Gastrocnemius medialis (tissue), 4 donors: Measurements from ENCODE around the gene CALHM2. TPM values are rescaled to one million over a fixed set of nuclear protein-coding genes. Genes with fewer than 3 reads are reported as not detected.

Source experiments
- ATAC-seq, 2 donors: fragments of 150-250 bp; one replicate each; pipeline ENCODE4 v1.9.1; 2016
- DNase-seq, 2 donors: peaks; one replicate each; pipeline ENCODE4 v3.0.0-alpha.2; 2019
- H3K27ac ChIP-seq, 4 donors: fragments of 200-600 bp; sonication (generic); 1 replicate in 1 of 4; 2 replicates in 3 of 4; pipeline ENCODE4 v1.5.1; 2016 to 2018; ENCODE audit warnings: mild to moderate bottlenecking in 2 of 4, moderate library complexity in 1 of 4
- H3K27me3 ChIP-seq, 3 donors: fragments of 200-600 bp; sonication (generic) in 2 of 3; 1 replicate in 1 of 3; 2 replicates in 2 of 3; pipeline versions ENCODE4 v1.5.1 to v1.6.0; 2016 to 2019; ENCODE audit warnings: mild to moderate bottlenecking in 1 of 3, moderate library complexity in 1 of 3
- H3K36me3 ChIP-seq, 2 donors: fragments of 200-600 bp; sonication (generic) in 1 of 2; one replicate each; pipeline ENCODE4 v1.5.1; 2017 to 2018
- H3K4me1 ChIP-seq, 2 donors: fragments of 200-600 bp; sonication (generic) in 1 of 2; one replicate each; pipeline ENCODE4 v1.5.1; 2016 to 2017; ENCODE audit warnings: mild to moderate bottlenecking in 2 of 2
- H3K4me3 ChIP-seq, 4 donors: fragments of 200-600 bp; sonication (generic) in 3 of 4; 1 replicate in 1 of 4; 2 replicates in 3 of 4; pipeline ENCODE4 v1.5.1; 2016 to 2019; ENCODE audit warnings: mild to moderate bottlenecking in 2 of 4
- H3K9me3 ChIP-seq, 3 donors: fragments of 200-600 bp; sonication (generic) in 2 of 3; 1 replicate in 1 of 3; 2 replicates in 2 of 3; pipeline ENCODE4 v1.5.1; 2016 to 2019
- POLR2A ChIP-seq, 2 donors: fragments of 450-650 bp; IDR thresholded peaks; one replicate each; pipeline ENCODE4 v1.6.1; 2017; ENCODE audit warnings: antibody characterized with exemption in 2 of 2, mild to moderate bottlenecking in 2 of 2, moderate library complexity in 2 of 2
- in situ Hi-C, 4 donors: fragments of 200-750 bp; cut with MboI; loops; one replicate each; pipeline versions ENCODE4 v1.15.0 to v1.8.0; 2017; ENCODE audit warnings: low sequenced_read_pairs in 4 of 4
- intact Hi-C: fragments of 100-400 bp; cut with DNase I; formaldehyde crosslinking; loops from one replicate; pipeline ENCODE4 v1.15.1; 2023; ENCODE audit warnings: low total_unique reads
- total RNA-seq, 4 donors: library from RNA; depleted of rRNA; stranded (reverse); fragments of >200 nt; gene quantifications; one replicate each; pipeline versions ENCODE4 v1.1.0 to v1.2.3, GENCODE V29; 2016
- TF ChIP-seq, protein P1 (sequence below), 5 experiments: fragments of 450-650 bp in 3 of 5; fragments of 200-600 bp in 2 of 5; sonication (generic) in 2 of 5; IDR thresholded peaks in 4 of 5; conservative IDR thresholded peaks in 1 of 5; 1 replicate in 4 of 5; 2 replicates in 1 of 5; pipeline ENCODE4 v1.5.1; 2016 to 2019; ENCODE audit warnings: antibody characterized with exemption in 5 of 5, mild to moderate bottlenecking in 3 of 5, moderate library complexity in 3 of 5

Gene CALHM2
- total RNA-seq, 4 donors from 2014 or later: 8.9 to 19.8 (median 16.9) TPM

GRCh38 chr10:103493362-103493915 lies 41.3 kb upstream of the CALHM2 start, which contains the start of gene NEURL1:
NEURL1 (plus strand) TSS chr10:103493705; CDS start chr10:103494388, 683 bp downstream.
- H3K9me3 ChIP-seq: no peaks in the 10 kb centered on the region
- H3K4me3 ChIP-seq: peak within 1 kb of the TSS; percentile 42 to 61 (median 51)
- no peak within 1 kb of the TSS for H3K27ac ChIP-seq
- H3K36me3 ChIP-seq: no peaks in the 10 kb centered on the region
- peaks cover 13 to 15% (median 13%) of the 10 kb centered on the region in 3 donors for H3K27me3 ChIP-seq
- no peak for TF ChIP-seq POLR2A (IDR thresholded peaks at IDR 0.05)
- TF ChIP-seq, protein P1, sequence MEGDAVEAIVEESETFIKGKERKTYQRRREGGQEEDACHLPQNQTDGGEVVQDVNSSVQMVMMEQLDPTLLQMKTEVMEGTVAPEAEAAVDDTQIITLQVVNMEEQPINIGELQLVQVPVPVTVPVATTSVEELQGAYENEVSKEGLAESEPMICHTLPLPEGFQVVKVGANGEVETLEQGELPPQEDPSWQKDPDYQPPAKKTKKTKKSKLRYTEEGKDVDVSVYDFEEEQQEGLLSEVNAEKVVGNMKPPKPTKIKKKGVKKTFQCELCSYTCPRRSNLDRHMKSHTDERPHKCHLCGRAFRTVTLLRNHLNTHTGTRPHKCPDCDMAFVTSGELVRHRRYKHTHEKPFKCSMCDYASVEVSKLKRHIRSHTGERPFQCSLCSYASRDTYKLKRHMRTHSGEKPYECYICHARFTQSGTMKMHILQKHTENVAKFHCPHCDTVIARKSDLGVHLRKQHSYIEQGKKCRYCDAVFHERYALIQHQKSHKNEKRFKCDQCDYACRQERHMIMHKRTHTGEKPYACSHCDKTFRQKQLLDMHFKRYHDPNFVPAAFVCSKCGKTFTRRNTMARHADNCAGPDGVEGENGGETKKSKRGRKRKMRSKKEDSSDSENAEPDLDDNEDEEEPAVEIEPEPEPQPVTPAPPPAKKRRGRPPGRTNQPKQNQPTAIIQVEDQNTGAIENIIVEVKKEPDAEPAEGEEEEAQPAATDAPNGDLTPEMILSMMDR (IDR thresholded peaks at IDR 0.05 in 4 of 5, conservative IDR thresholded peaks at IDR 0.05 in 1 of 5): no peak
- in situ Hi-C loops: no loop called here
- peak in 1 of 2 donors; percentile 25 for ATAC-seq
- H3K4me1 ChIP-seq: peaks cover 0 to 8% of the 10 kb centered on the region in 2 donors
- no peak for DNase-seq
- intact Hi-C loops: no loop called here

DNA sequence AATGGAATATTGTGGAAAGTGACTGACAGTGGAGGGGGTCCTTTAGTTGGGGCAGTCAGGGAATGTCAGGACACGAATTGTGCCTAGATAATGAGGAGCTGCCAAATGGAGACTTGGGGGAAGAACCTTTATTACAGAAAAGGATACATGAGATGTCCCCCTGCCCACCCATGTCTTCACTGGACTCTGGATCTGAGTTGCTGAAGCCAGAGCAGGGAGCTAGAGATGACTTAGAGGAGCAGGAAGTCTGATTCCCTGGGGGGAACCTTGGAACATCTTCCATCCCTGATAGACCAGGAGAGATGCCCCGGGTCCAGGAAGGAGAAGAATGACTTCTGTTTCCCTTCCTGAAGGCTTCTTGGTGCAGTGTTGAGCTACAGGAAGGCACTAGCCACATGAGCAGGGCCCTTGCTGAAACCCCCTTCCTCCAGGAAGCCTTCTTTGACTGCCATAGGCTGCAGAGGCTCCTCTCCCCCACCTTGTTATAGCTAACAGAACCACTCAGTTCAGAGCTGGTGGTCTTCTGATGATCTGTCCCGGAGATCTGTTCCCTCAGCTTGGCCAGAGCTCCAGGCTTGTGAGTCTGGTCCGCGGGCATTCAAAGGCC lies 40.6 kb upstream of the CALHM2 start:
- in situ Hi-C loops (no loop called here), intact Hi-C loops (no loop called here)
- no peak for ATAC-seq

DNA sequence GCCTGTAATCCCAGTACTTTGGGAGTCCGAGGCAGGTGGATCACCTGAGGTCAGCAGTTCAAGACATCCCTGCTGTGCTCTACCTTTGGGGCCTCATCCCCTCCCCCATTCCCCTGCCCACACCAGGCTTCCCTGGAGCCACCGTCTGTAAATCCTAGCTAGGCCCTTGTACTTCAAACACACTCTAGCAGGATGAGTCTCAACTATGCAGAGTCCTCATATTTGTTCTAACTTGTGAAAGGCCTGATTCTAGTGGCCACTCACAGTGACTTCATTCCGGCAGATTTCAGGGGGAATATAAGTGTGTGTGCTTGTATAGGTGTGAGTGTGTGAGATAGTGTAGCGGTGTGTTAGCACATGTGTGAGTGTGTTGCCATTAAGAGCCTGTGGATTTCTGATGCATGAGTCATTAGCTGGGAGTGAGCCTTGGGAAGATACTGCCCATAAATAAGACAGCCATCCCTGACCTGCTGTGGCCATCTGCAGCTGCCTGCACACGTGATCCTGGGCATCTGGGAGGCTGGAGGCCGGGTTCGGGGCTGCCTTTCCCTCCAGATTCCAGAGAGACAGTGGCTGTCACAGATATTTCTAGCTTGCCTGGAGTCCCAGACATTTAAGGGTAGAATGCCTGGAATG lies 39.7 kb upstream of the CALHM2 start:
- in situ Hi-C loops (no loop called here), intact Hi-C loops (no loop called here)
- Histone ChIP-seq H3K27me3 (peaks cover 13 to 15% (median 13%) of the 10 kb centered on the region in 3 donors), H3K36me3 (no peaks in the 10 kb centered on the region), H3K9me3 (no peaks in the 10 kb centered on the region), H3K4me1 (peaks cover 0 to 8% of the 10 kb centered on the region in 2 donors), H3K4me3 (no peak overlapping the region), H3K27ac (no peak overlapping the region)
- DNase-seq (no peak), ATAC-seq (peak; percentile 46 to 60)
- TF ChIP-seq, protein P1 (IDR thresholded peaks at IDR 0.05 in 4 of 5, conservative IDR thresholded peaks at IDR 0.05 in 1 of 5): no peak
- TF ChIP-seq POLR2A (IDR thresholded peaks at IDR 0.05): no peak

More for the DNA sequence above, 40.6 kb upstream of the CALHM2 start:
- H3K9me3 ChIP-seq: no peaks in the 10 kb centered on the region
- DNase-seq: no peak
- H3K4me1 ChIP-seq: peaks cover 0 to 8% of the 10 kb centered on the region in 2 donors
- peaks cover 13 to 15% (median 13%) of the 10 kb centered on the region in 3 donors for H3K27me3 ChIP-seq
- H3K4me3 ChIP-seq: peak overlapping the region in 1 of 4 donors; percentile 42
- H3K36me3 ChIP-seq: no peaks in the 10 kb centered on the region
- TF ChIP-seq POLR2A (IDR thresholded peaks at IDR 0.05): no peak
- TF ChIP-seq, protein P1 (IDR thresholded peaks at IDR 0.05 in 4 of 5, conservative IDR thresholded peaks at IDR 0.05 in 1 of 5): no peak
- no peak overlapping the region for H3K27ac ChIP-seq

GRCh38 chr10:103490986-103491314 lies 38.8 kb upstream of the CALHM2 start:
- Histone ChIP-seq H3K4me1 (peaks cover 0 to 8% of the 10 kb centered on the region in 2 donors), H3K4me3 (no peak overlapping the region), H3K36me3 (no peaks in the 10 kb centered on the region), H3K27me3 (peaks cover 13 to 15% (median 13%) of the 10 kb centered on the region in 3 donors), H3K27ac (no peak overlapping the region), H3K9me3 (no peaks in the 10 kb centered on the region)
- ATAC-seq: no peak
- intact Hi-C loops (no loop called here), in situ Hi-C loops (no loop called here)
- no peak for DNase-seq
- TF ChIP-seq, protein P1 (IDR thresholded peaks at IDR 0.05 in 4 of 5, conservative IDR thresholded peaks at IDR 0.05 in 1 of 5): no peak
- TF ChIP-seq POLR2A (IDR thresholded peaks at IDR 0.05): no peak
